ENCODE measurements around the gene TBC1D22A. TPM values are rescaled to one million over a fixed set of nuclear protein-coding genes. Genes with fewer than 3 reads are reported as not detected.

Gene TBC1D22A
- total RNA-seq, 1 experiment from 2014 or later = 27.6 TPM

GRCh38 chr22:46835288-46835687 lies 72.8 kb downstream of the TBC1D22A start:
- no peak overlapping the region for H3K4me3 Mint-ChIP-seq (ENCODE audit: low read depth, unreplicated experiment)
- H3K4me1 Mint-ChIP-seq (ENCODE audit: low read depth, unreplicated experiment) = peaks cover 19% of the 10 kb centered on the region
- TF ChIP-seq CTCF (IDR thresholded peaks at IDR 0.05; ENCODE audit: unreplicated experiment) = no peak
- no peak for DNase-seq
- H3K27ac Mint-ChIP-seq (ENCODE audit: unreplicated experiment) = no peak overlapping the region
- CTCF ChIA-PET = no interaction called here
- H3K36me3 Mint-ChIP-seq (ENCODE audit: insufficient read depth, unreplicated experiment) = peaks cover 10% of the 10 kb centered on the region
- intact Hi-C loops (cut with micrococcal nuclease; ENCODE audit: unreplicated experiment) = loop anchor here (10.0 kb wide), 1 partner anchor 150 kb away; no protein-coding TSS in a partner anchor
- no peaks in the 10 kb centered on the region for H3K27me3 Mint-ChIP-seq (ENCODE audit: unreplicated experiment)
- BruUV-seq (replicated peaks) = no TSS peak
- peaks cover 12% of the 10 kb centered on the region for H3K9me3 Mint-ChIP-seq (ENCODE audit: low read depth, unreplicated experiment)

- no peak for TF ChIP-seq CTCF (IDR thresholded peaks at IDR 0.05; ENCODE audit: unreplicated experiment)
- Mint-ChIP-seq H3K4me1 (ENCODE audit: low read depth, unreplicated experiment) (peaks cover 15% of the 10 kb centered on the region), H3K27me3 (ENCODE audit: unreplicated experiment) (no peaks in the 10 kb centered on the region), H3K9me3 (ENCODE audit: low read depth, unreplicated experiment) (peaks cover 12% of the 10 kb centered on the region), H3K27ac (ENCODE audit: unreplicated experiment) (no peak overlapping the region), H3K4me3 (ENCODE audit: low read depth, unreplicated experiment) (no peak overlapping the region), H3K36me3 (ENCODE audit: insufficient read depth, unreplicated experiment) (peaks cover 10% of the 10 kb centered on the region)
- BruUV-seq (replicated peaks) = no TSS peak
- no peak for DNase-seq
- intact Hi-C loops (cut with micrococcal nuclease; ENCODE audit: unreplicated experiment) = loop anchor here (10.0 kb wide), 1 partner anchor 149 kb away; no protein-coding TSS in a partner anchor
- CTCF ChIA-PET = no interaction called here
Measured at GRCh38 chr22:46835693-46836092, 73.2 kb downstream of the TBC1D22A start.

- DNase-seq = no peak
- Mint-ChIP-seq H3K27me3 (ENCODE audit: unreplicated experiment) (no peaks in the 10 kb centered on the region), H3K36me3 (ENCODE audit: insufficient read depth, unreplicated experiment) (peaks cover 6% of the 10 kb centered on the region), H3K27ac (ENCODE audit: unreplicated experiment) (no peak overlapping the region), H3K4me1 (ENCODE audit: low read depth, unreplicated experiment) (no peaks in the 10 kb centered on the region), H3K4me3 (ENCODE audit: low read depth, unreplicated experiment) (no peak overlapping the region), H3K9me3 (ENCODE audit: low read depth, unreplicated experiment) (peaks cover under 1% of the 10 kb centered on the region)
- TF ChIP-seq CTCF (IDR thresholded peaks at IDR 0.05; ENCODE audit: unreplicated experiment) = no peak
- CTCF ChIA-PET = interaction anchor here (0.6 kb wide), 1 partner anchor 263 kb away, joined by 3 read pairs; no protein-coding TSS in a partner anchor
- intact Hi-C loops (cut with micrococcal nuclease; ENCODE audit: unreplicated experiment) = no loop called here
- no TSS peak for BruUV-seq (replicated peaks)
Measured at GRCh38 chr22:46841522-46841921, 79.1 kb downstream of the TBC1D22A start.

DNA sequence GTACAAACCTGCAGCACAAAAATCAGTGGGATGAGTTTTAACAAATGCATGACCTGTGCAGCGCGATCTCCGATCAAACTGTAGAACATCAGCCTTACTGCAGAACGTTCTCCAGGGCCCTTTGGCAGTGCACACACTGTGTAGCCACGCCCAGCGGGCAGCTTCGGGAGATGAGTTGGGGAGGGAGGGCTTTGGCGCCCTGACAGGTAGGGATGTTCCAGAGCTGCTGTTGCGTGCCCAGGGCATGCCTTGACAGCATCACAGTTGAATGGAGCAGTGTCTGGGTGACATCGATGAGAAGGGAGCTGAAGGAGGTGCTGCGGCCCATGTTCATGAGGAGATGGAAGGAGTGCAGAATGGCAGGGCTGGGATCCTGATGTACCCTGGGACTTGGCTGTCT lies 80.2 kb downstream of the TBC1D22A start:
- CTCF ChIA-PET = no interaction called here
- no peaks in the 10 kb centered on the region for H3K4me1 Mint-ChIP-seq (ENCODE audit: low read depth, unreplicated experiment)
- peaks cover 5% of the 10 kb centered on the region for H3K36me3 Mint-ChIP-seq (ENCODE audit: insufficient read depth, unreplicated experiment)
- no TSS peak for BruUV-seq (replicated peaks)
- no peak overlapping the region for H3K27ac Mint-ChIP-seq (ENCODE audit: unreplicated experiment)
- H3K4me3 Mint-ChIP-seq (ENCODE audit: low read depth, unreplicated experiment) = no peak overlapping the region
- no peak for TF ChIP-seq CTCF (IDR thresholded peaks at IDR 0.05; ENCODE audit: unreplicated experiment)
- no peaks in the 10 kb centered on the region for H3K27me3 Mint-ChIP-seq (ENCODE audit: unreplicated experiment)
- intact Hi-C loops (cut with micrococcal nuclease; ENCODE audit: unreplicated experiment) = no loop called here
- DNase-seq = no peak
- no peaks in the 10 kb centered on the region for H3K9me3 Mint-ChIP-seq (ENCODE audit: low read depth, unreplicated experiment)
